Ishikawa (cell line): ENCODE data around the gene CEP68.

Experiments
- CEBPB ChIP-seq: IDR thresholded peaks from 2 replicates; pipeline ENCODE4 v1.6.1; 2012
- CREB1 ChIP-seq: IDR thresholded peaks from 2 replicates; pipeline ENCODE4 v1.6.1; 2012; ENCODE audit warnings: low read depth
- EGR1 ChIP-seq: IDR thresholded peaks from 2 replicates; pipeline ENCODE4 v1.6.1; 2012
- EP300 ChIP-seq: IDR thresholded peaks from 2 replicates; pipeline ENCODE4 v1.6.1; 2012; ENCODE audit warnings: borderline replicate concordance
- FOXM1 ChIP-seq: IDR thresholded peaks from 2 replicates; pipeline ENCODE4 v1.6.1; 2012; ENCODE audit warnings: low read depth, borderline replicate concordance
- NFIC ChIP-seq: IDR thresholded peaks from 2 replicates; pipeline ENCODE4 v1.6.1; 2012
- RAD21 ChIP-seq: IDR thresholded peaks from 2 replicates; pipeline ENCODE4 v1.6.1; 2012; ENCODE audit warnings: low read depth
- REST ChIP-seq: IDR thresholded peaks from 2 replicates; pipeline ENCODE4 v1.6.1; 2012; ENCODE audit warnings: low read depth, mild to moderate bottlenecking
- TAF1 ChIP-seq: IDR thresholded peaks from 2 replicates; pipeline ENCODE4 v1.6.1; 2012; ENCODE audit warnings: low read depth, mild to moderate bottlenecking
- TCF12 ChIP-seq: IDR thresholded peaks from 2 replicates; pipeline ENCODE4 v1.6.1; 2012; ENCODE audit warnings: low read depth
- USF1 ChIP-seq: IDR thresholded peaks from 2 replicates; pipeline ENCODE4 v1.6.1; 2012
- YY1 ChIP-seq: IDR thresholded peaks from 2 replicates; pipeline ENCODE4 v1.6.1; 2012; ENCODE audit warnings: low read depth
- ZBTB7A ChIP-seq: IDR thresholded peaks from 2 replicates; pipeline ENCODE4 v1.6.1; 2012; ENCODE audit warnings: low read depth

GRCh38 chr2:65019675-65020195 lies 36.5 kb upstream of the CEP68 start:
- no peak for TF ChIP-seq REST
- TF ChIP-seq YY1: no peak
- TF ChIP-seq EGR1: no peak
- no peak for TF ChIP-seq USF1
- TF ChIP-seq NFIC: no peak
- TF ChIP-seq TCF12: no peak
- TF ChIP-seq EP300: no peak
- TF ChIP-seq FOXM1: no peak
- no peak for TF ChIP-seq CEBPB
- TF ChIP-seq CREB1: no peak
- TF ChIP-seq ZBTB7A: no peak
- TF ChIP-seq TAF1: no peak
- TF ChIP-seq RAD21: no peak
